ENCODE results near the gene CCDC74A.
"Not testable (repeated sequence)": the region's sequence is repeated elsewhere in the genome, so short reads cannot be mapped to it uniquely, and the experiment has no call there.

GRCh38 chr2:131480351-131480750 is 47.3 kb upstream of the CCDC74A start:
- not testable (repeated sequence) for TF ChIP-seq CTCF (IDR thresholded peaks at IDR 0.05; ENCODE audit: low read length); EZH2 (IDR thresholded peaks at IDR 0.05; ENCODE audit: borderline replicate concordance, low read length)
